IPS-18a (cell line): ENCODE data around the gene EBP.
"Not testable (repeated sequence)": the region's sequence is repeated elsewhere in the genome, so short reads cannot be mapped to it uniquely, and the experiment has no call there.

ENCODE experiments used
- H3K27ac ChIP-seq: one replicate; pipeline ENCODE4 v1.5.1; 2013; ENCODE audit warnings: low read length
- H3K27me3 ChIP-seq: one replicate; pipeline ENCODE4 v1.6.1; 2013; ENCODE audit warnings: mild to moderate bottlenecking, low read length; ENCODE audit not compliant: control insufficient read depth, insufficient read depth
- H3K36me3 ChIP-seq: one replicate; pipeline ENCODE4 v1.6.1; 2013; ENCODE audit warnings: low read depth, low read length; ENCODE audit not compliant: control insufficient read depth
- H3K4me1 ChIP-seq: one replicate; pipeline ENCODE4 v1.6.1; 2013; ENCODE audit warnings: low read depth, low read length; ENCODE audit not compliant: control insufficient read depth
- H3K4me3 ChIP-seq: one replicate; pipeline ENCODE4 v1.5.1; 2013; ENCODE audit warnings: low read length
- H3K9ac ChIP-seq: one replicate; pipeline ENCODE4 v1.6.1; 2013; ENCODE audit warnings: mild to moderate bottlenecking, low read length, moderate library complexity
- H3K9me3 ChIP-seq: one replicate; pipeline ENCODE4 v1.6.1; 2013; ENCODE audit warnings: low read depth, low read length; ENCODE audit not compliant: control insufficient read depth

Gene EBP

GRCh38 chrX:48514126-48514806 is 7.3 kb upstream of the EBP start:
- H3K36me3 ChIP-seq: no peaks in the 10 kb centered on the region
- no peaks in the 10 kb centered on the region for H3K4me1 ChIP-seq
- no peaks in the 10 kb centered on the region for H3K27me3 ChIP-seq
- no peak overlapping the region for H3K4me3 ChIP-seq
- H3K9me3 ChIP-seq: no peaks in the 10 kb centered on the region
- no peak overlapping the region for H3K9ac ChIP-seq
- H3K27ac ChIP-seq: no peak overlapping the region

- H3K9ac ChIP-seq: no peak overlapping the region
- H3K9me3 ChIP-seq: no peaks in the 10 kb centered on the region
- H3K27ac ChIP-seq: no peak overlapping the region
- no peaks in the 10 kb centered on the region for H3K4me1 ChIP-seq
- H3K36me3 ChIP-seq: no peaks in the 10 kb centered on the region
- H3K27me3 ChIP-seq: no peaks in the 10 kb centered on the region
- no peak overlapping the region for H3K4me3 ChIP-seq
These were observed 6.6 kb upstream of the EBP start for GRCh38 chrX:48514868-48515460.

GRCh38 chrX:48515842-48516241 is 5.8 kb upstream of the EBP start:
- Histone ChIP-seq H3K36me3 (no peaks in the 10 kb centered on the region), H3K9ac (no peak overlapping the region), H3K4me3 (no peak overlapping the region), H3K27ac (no peak overlapping the region), H3K9me3 (no peaks in the 10 kb centered on the region), H3K4me1 (no peaks in the 10 kb centered on the region), H3K27me3 (no peaks in the 10 kb centered on the region)

- Histone ChIP-seq H3K27ac (no peak overlapping the region), H3K4me1 (no peaks in the 10 kb centered on the region), H3K4me3 (no peak overlapping the region), H3K9ac (no peak overlapping the region), H3K9me3 (no peaks in the 10 kb centered on the region), H3K27me3 (no peaks in the 10 kb centered on the region), H3K36me3 (no peaks in the 10 kb centered on the region)
These were observed 5.3 kb upstream of the EBP start for GRCh38 chrX:48516285-48516684.

GRCh38 chrX:48516987-48517386 is 4.6 kb upstream of the EBP start:
- Histone ChIP-seq H3K36me3 (no peaks in the 10 kb centered on the region), H3K4me3 (no peak overlapping the region), H3K27me3 (no peaks in the 10 kb centered on the region), H3K27ac (no peak overlapping the region), H3K9ac (no peak overlapping the region), H3K4me1 (no peaks in the 10 kb centered on the region), H3K9me3 (no peaks in the 10 kb centered on the region)

GRCh38 chrX:48519481-48519880 is 2.1 kb upstream of the EBP start:
- not testable (repeated sequence) for H3K4me1 ChIP-seq, H3K9me3 ChIP-seq, H3K27me3 ChIP-seq, H3K27ac ChIP-seq, H3K4me3 ChIP-seq, H3K36me3 ChIP-seq, H3K9ac ChIP-seq

GRCh38 chrX:48520455-48520854 is 1.2 kb upstream of the EBP start:
- Histone ChIP-seq H3K27ac (no peak overlapping the region), H3K9ac (no peak overlapping the region), H3K9me3 (no peaks in the 10 kb centered on the region), H3K4me3 (no peak overlapping the region), H3K36me3 (peaks cover 9% of the 10 kb centered on the region), H3K4me1 (no peaks in the 10 kb centered on the region), H3K27me3 (no peaks in the 10 kb centered on the region)

- no peaks in the 10 kb centered on the region for H3K4me1 ChIP-seq
- peak overlapping the region; percentile 76 for H3K9ac ChIP-seq
- H3K4me3 ChIP-seq: peak overlapping the region; percentile 79
- peaks cover 9% of the 10 kb centered on the region for H3K36me3 ChIP-seq
- H3K9me3 ChIP-seq: no peaks in the 10 kb centered on the region
- H3K27ac ChIP-seq: peak overlapping the region; percentile 41
- no peaks in the 10 kb centered on the region for H3K27me3 ChIP-seq
These were observed 644 bp upstream of the EBP start for GRCh38 chrX:48520976-48521352.

DNA sequence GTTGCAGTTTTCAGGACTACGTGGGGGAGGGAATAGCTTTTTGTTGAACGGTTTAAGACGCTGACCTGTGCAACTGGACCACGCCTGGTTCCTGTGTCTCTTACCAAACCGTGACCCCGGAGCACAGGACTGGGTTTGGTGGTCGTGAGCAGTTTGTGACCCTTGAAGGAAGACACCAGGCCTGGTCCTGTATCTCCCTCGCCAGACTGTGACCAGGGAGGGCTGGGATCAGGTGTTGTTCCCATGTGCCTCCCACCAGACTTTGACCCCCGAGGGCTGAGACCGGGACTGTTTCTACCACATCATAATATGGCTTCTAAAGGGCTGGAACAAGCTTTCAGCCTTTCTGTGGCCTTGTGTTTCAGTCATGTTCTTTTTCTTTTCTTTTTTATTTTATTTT is 683 bp downstream of the EBP start:
- Histone ChIP-seq H3K36me3 (peaks cover 13% of the 10 kb centered on the region), H3K4me1 (no peaks in the 10 kb centered on the region), H3K9ac (peak overlapping the region; percentile 76), H3K9me3 (no peaks in the 10 kb centered on the region), H3K4me3 (peak overlapping the region; percentile 79), H3K27me3 (no peaks in the 10 kb centered on the region), H3K27ac (no peak overlapping the region)

DNA sequence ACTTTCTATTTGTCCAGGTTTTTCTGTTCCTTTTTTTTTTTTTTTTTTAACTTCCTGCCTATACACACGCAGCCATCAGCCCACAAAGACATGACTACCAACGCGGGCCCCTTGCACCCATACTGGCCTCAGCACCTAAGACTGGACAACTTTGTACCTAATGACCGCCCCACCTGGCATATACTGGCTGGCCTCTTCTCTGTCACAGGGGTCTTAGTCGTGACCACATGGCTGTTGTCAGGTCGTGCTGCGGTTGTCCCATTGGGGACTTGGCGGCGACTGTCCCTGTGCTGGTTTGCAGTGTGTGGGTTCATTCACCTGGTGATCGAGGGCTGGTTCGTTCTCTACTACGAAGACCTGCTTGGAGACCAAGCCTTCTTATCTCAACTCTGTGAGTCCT is 2.1 kb downstream of the EBP start:
- Histone ChIP-seq H3K36me3 (peaks cover 17% of the 10 kb centered on the region), H3K27me3 (no peaks in the 10 kb centered on the region), H3K9ac (no peak overlapping the region), H3K27ac (no peak overlapping the region), H3K4me3 (no peak overlapping the region), H3K4me1 (no peaks in the 10 kb centered on the region), H3K9me3 (no peaks in the 10 kb centered on the region)

DNA sequence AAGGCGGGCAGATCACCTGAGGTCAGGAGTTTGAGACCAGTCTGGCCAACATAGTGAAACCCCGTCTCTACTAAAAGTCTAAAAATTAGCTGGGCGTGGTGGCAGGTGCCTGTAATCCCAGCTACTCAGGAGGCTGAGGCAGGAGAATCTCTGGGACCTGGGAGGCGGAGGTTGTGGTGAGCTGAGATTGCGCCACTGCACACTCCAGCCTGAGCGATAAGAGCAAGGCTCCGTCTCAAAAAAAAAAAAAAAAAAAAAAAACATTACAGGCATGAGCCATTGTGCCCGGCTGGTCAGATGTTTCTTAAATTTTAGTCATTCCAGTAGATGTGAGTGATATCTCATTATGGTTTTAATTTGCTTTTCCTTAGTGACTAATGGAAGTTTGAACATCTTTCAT is 4.2 kb downstream of the EBP start:
- not testable (repeated sequence) for H3K4me1 ChIP-seq, H3K9ac ChIP-seq, H3K27me3 ChIP-seq, H3K9me3 ChIP-seq, H3K27ac ChIP-seq, H3K4me3 ChIP-seq
- peaks cover 20% of the 10 kb centered on the region for H3K36me3 ChIP-seq

GRCh38 chrX:48530736-48531135 is 9.1 kb downstream of the EBP start:
- no peaks in the 10 kb centered on the region for H3K27me3 ChIP-seq
- peaks cover 11% of the 10 kb centered on the region for H3K36me3 ChIP-seq
- H3K4me3 ChIP-seq: no peak overlapping the region
- H3K27ac ChIP-seq: no peak overlapping the region
- no peak overlapping the region for H3K9ac ChIP-seq
- no peaks in the 10 kb centered on the region for H3K4me1 ChIP-seq
- H3K9me3 ChIP-seq: peaks cover 6% of the 10 kb centered on the region
